NCI-H460 (cell line): Measurements from ENCODE around the gene ZNF705A. TPM values are rescaled to one million over a fixed set of nuclear protein-coding genes. Genes with fewer than 3 reads are reported as not detected.
"Not testable (repeated sequence)": the region's sequence is repeated elsewhere in the genome, so short reads cannot be mapped to it uniquely, and the experiment has no call there.

ENCODE experiments used
- DNase-seq: peaks from one replicate; pipeline ENCODE4 v3.0.0-alpha.2; 2016; ENCODE audit warnings: low read depth; ENCODE audit errors: extremely low read depth
- total RNA-seq: library from RNA; depleted of rRNA; stranded (reverse); fragments of >200 nt; shearing (Covaris generic); gene quantifications from 2 replicates; pipeline ENCODE4 v1.2.3, GENCODE V29; 2014; rRNA removed

Gene ZNF705A
- total RNA-seq, 1 experiment from 2014 or later, result not detected

GRCh38 chr12:8183346-8183745 is 26.5 kb downstream of the ZNF705A start:
- DNase-seq, result not testable (repeated sequence)

GRCh38 chr12:8184206-8184605 is 27.4 kb downstream of the ZNF705A start:
- DNase-seq, result not testable (repeated sequence)

GRCh38 chr12:8188088-8188487 is 31.3 kb downstream of the ZNF705A start:
- not testable (repeated sequence) for DNase-seq

DNA sequence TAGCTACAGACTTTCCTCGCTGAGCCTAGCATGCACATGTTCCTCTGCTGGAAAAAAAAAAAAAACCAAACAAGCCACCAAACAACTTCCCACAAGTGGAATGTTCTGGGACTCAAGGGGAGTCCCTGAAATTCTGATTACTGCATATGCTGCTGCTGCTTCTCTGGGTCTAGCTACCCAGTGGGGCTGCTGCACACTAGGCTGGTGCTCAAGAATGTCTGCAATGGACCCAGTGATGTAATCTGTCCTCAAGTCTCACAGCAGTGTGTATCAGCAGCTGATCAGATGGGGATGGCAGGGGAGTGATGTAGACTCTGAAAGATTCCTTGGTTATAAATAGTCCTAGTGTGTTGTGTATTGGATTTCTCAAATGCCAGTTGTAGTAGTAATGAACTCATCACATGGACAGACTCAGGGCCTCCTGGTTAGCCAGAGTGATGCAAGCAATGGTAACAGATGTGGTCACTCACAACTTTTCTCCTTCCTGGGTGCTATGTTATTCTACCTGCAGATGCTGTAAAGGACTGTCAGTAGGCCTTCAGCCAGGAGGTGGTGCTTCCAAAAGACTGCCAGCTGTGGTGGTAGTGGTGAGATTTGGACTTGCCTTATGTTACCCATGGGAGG is 41.0 kb downstream of the ZNF705A start:
- not testable (repeated sequence) for DNase-seq

GRCh38 chr12:8218711-8219382 is 62.0 kb downstream of the ZNF705A start:
- DNase-seq, result not testable (repeated sequence)

GRCh38 chr12:8221375-8221774 is 64.6 kb downstream of the ZNF705A start:
- DNase-seq, result not testable (repeated sequence)

- not testable (repeated sequence) for DNase-seq
Measured at GRCh38 chr12:8221844-8222243, 65.0 kb downstream of the ZNF705A start.

DNA sequence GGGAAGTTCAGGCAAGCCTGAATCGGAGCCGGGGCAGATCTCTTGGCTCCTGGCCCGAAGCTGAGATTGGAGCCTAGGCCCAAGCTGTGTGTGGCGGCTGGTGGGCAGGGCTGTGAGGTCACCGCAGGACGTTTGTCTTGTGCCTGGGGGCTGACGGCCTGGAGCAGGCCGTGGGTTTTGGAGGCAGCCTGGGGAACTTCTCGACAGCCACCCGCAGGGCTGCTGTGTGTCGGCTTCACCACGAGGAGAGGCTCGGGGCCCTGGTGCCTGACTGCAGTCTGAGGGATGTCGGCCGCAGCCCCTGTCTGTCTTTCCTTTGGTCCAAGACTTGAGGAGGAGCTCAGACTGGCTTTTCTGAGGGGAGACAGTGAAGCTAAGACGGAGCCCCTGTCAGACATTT is 65.5 kb downstream of the ZNF705A start:
- DNase-seq, result not testable (repeated sequence)

DNA sequence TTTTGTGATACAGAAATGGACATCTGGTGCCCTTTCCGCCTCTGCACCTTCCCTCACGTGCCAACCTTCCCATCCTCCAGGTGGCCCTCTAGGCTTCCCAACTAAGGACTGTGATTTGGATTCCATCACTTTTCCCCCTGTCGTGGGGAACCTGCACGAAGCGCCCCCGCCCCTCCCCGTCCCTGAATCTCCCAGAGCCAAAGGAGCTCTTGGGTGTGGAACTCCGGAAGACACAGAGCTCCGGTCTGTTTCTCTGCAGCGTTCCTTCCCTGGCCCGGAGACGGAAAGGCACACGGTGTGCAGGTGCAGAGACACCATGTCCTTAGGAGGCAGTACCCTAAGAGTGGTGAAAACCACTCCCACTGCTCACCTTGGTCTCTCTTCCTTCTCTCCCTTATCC is 66.8 kb downstream of the ZNF705A start:
- DNase-seq, result not testable (repeated sequence)

GRCh38 chr12:8224782-8225181 is 68.0 kb downstream of the ZNF705A start:
- DNase-seq, result not testable (repeated sequence)

- no peak for DNase-seq
Measured at GRCh38 chr12:8226355-8226754, 69.5 kb downstream of the ZNF705A start.

DNA sequence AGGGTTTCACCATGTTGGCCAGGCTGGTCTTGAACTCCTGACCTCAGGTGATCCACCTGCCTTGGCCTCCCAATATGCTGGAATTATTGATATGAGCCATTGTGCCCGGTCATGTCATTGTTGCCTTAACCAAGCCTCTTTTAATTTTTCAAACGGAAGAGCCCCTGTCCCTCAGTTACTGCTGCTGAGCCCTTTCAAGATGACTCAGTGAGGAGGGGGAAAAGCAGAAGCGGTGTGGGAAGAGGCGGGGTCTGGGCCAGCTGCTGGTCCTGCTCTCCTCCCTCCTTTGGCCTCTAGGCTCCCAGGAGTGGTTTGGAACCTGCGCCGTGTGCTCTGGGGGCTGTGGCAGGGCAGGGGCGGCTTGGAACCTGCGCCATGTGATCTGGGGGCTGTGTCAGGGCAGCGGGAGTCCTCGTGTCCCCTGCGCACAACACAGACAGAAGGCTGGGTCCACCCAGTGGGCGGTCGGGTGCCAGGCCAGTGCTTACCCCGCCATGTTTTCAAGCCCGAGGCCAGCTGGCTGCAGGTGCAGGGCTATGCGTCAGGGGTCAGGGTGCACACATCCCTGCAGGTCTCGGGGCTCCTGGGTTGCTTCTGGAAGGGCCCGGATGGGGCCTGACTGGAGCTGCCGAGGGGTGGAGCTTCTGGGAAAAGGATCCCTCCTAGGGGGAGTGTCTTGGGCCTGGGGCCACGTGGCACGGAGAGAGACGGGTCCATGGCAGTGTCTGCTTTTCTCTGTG is 70.3 kb downstream of the ZNF705A start, which contains the start of gene FAM90A1:
TSS of gene FAM90A1 (minus strand) at position 627 of the 740 bp plus-strand sequence. CDS start 2,786 bp downstream, outside the sequence.
- not testable (repeated sequence) for DNase-seq

DNA sequence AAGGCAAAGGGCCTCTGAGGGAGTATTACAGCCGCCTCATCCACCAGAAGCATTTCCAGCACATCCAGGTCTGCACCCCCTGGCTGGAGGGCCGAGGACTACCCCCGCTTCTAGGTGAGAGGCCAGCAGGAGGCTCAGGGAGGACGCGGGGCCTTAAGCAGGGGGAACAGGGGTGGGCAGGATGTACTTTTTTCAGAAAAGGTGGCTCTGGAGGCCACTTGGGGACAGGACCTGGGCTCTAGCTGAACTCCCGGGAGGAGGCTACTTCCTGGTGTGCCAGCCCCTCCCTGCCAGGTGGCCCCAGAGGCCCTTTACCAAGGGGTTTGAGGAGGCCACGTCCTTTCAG is 70.9 kb downstream of the ZNF705A start:
- DNase-seq, result not testable (repeated sequence)

DNA sequence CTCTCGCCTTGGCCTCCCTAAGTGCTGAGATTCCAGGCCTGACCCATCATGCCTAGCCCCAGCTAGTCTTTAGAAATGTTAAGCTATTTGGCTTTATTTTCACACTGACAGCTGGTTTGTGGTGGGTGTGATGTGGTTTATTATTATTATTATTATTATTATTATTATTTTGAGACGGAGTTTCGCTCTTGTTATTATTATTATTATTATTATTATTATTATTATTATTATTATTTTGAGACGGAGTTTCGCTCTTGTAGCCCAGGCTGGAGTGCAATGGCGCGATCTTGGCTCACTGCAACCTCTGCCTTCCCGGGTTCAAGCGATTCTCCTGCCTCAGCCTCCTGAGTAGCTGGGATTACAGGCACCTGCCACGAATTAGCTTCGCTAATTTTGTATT is 71.8 kb downstream of the ZNF705A start:
- not testable (repeated sequence) for DNase-seq

DNA sequence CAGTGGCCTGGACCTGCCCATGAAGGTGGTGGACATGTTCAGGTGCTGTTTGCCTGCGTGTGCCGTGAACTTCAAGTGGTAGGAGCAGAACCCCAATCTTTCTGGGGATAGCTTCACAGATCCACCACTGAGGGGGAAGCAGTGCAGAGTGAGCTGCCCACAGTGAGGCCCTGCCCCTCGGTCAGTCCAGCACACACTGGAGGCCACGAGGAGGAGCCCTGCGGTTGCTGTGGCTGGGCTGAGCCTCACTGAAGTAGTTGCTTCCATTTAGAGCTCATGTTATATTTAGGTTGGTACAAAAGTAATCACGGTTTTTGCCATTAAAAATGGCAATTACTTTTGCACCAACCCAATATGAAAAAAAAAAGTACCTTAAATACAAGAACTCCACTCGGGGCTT is 72.7 kb downstream of the ZNF705A start:
- DNase-seq, result not testable (repeated sequence)

Other genes starting within 250 kb of the ZNF705A start
- gene SLC2A3, start 220.8 kb upstream of the ZNF705A start, total RNA-seq, result 299 and 321 TPM in 2 replicates
- gene FOXJ2, start 124.3 kb upstream of the ZNF705A start, total RNA-seq, result 6.9 and 7.3 TPM in 2 replicates
- gene C3AR1, start 90.7 kb upstream of the ZNF705A start, total RNA-seq, result not detected in 2 replicates
- 27.4 and 31.3 TPM in 2 replicates for gene NECAP1, start 74.7 kb upstream of the ZNF705A start, total RNA-seq
- not detected in 2 replicates for gene CLEC4A, start 33.4 kb upstream of the ZNF705A start, total RNA-seq
- gene FAM90A1, start 70.6 kb downstream of the ZNF705A start, total RNA-seq, result not detected in 2 replicates